ENCODE data around the gene HDAC4.

Gene HDAC4

GRCh38 chr2:239393941-239394340 is 6.9 kb downstream of the HDAC4 start:
- TF ChIP-seq CTCF (IDR thresholded peaks at IDR 0.05; ENCODE audit: extremely low read depth, insufficient read depth, missing control alignments): no peak
- DNase-seq (ENCODE audit: low spot score): no peak
- in situ Hi-C loops (cut with MboI; ENCODE audit: low pct_unique_long_range_greater_than_20kb, low sequenced_read_pairs, unreplicated experiment): no loop called here

GRCh38 chr2:239393388-239393940 is 7.4 kb downstream of the HDAC4 start:
- TF ChIP-seq CTCF (IDR thresholded peaks at IDR 0.05; ENCODE audit: extremely low read depth, insufficient read depth, missing control alignments): no peak
- DNase-seq (ENCODE audit: low spot score): no peak
- in situ Hi-C loops (cut with MboI; ENCODE audit: low pct_unique_long_range_greater_than_20kb, low sequenced_read_pairs, unreplicated experiment): no loop called here

- TF ChIP-seq CTCF (IDR thresholded peaks at IDR 0.05; ENCODE audit: extremely low read depth, insufficient read depth, missing control alignments): no peak
- in situ Hi-C loops (cut with MboI; ENCODE audit: low pct_unique_long_range_greater_than_20kb, low sequenced_read_pairs, unreplicated experiment): no loop called here
- no peak for DNase-seq (ENCODE audit: low spot score)
These were observed 8.0 kb downstream of the HDAC4 start for GRCh38 chr2:239392688-239393387.

GRCh38 chr2:239392072-239392357 is 8.8 kb downstream of the HDAC4 start:
- in situ Hi-C loops (cut with MboI; ENCODE audit: low pct_unique_long_range_greater_than_20kb, low sequenced_read_pairs, unreplicated experiment): no loop called here
- DNase-seq (ENCODE audit: low spot score): no peak
- no peak for TF ChIP-seq CTCF (IDR thresholded peaks at IDR 0.05; ENCODE audit: extremely low read depth, insufficient read depth, missing control alignments)

- in situ Hi-C loops (cut with MboI; ENCODE audit: low pct_unique_long_range_greater_than_20kb, low sequenced_read_pairs, unreplicated experiment): no loop called here
- no peak for DNase-seq (ENCODE audit: low spot score)
- no peak for TF ChIP-seq CTCF (IDR thresholded peaks at IDR 0.05; ENCODE audit: extremely low read depth, insufficient read depth, missing control alignments)
These were observed 9.3 kb downstream of the HDAC4 start for GRCh38 chr2:239391286-239392071.

- TF ChIP-seq CTCF (IDR thresholded peaks at IDR 0.05; ENCODE audit: extremely low read depth, insufficient read depth, missing control alignments): no peak
- in situ Hi-C loops (cut with MboI; ENCODE audit: low pct_unique_long_range_greater_than_20kb, low sequenced_read_pairs, unreplicated experiment): no loop called here
- DNase-seq (ENCODE audit: low spot score): no peak
These were observed 10.1 kb downstream of the HDAC4 start for GRCh38 chr2:239390546-239391285.

All from GM13977 (cell line).